Tibial artery (tissue), 4 donors: Measurements from ENCODE around the gene PLA2G4C.
"Not testable (repeated sequence)": the region's sequence is repeated elsewhere in the genome, so short reads cannot be mapped to it uniquely, and the experiment has no call there.

ENCODE experiments used
- DNase-seq, 2 donors: peaks; one replicate each; pipeline ENCODE4 v3.0.0-alpha.2; 2019
- H3K27ac ChIP-seq, 2 donors: fragments of 200-600 bp; sonication (generic) in 1 of 2; 1 replicate in 1 of 2; 2 replicates in 1 of 2; pipeline ENCODE4 v1.5.1; 2018 to 2019; ENCODE audit warnings: mild to moderate bottlenecking in 1 of 2
- H3K27me3 ChIP-seq, 2 donors: fragments of 200-600 bp; sonication (generic) in 1 of 2; one replicate each; pipeline versions ENCODE4 v1.5.1 to v1.6.0; 2016 to 2019
- H3K36me3 ChIP-seq, 3 donors: fragments of 200-600 bp; sonication (generic) in 2 of 3; one replicate each; pipeline ENCODE4 v1.5.1; 2016 to 2019; ENCODE audit warnings: mild to moderate bottlenecking in 2 of 3
- H3K4me1 ChIP-seq, 4 donors: fragments of 200-600 bp; sonication (generic) in 2 of 4; 1 replicate in 3 of 4; 2 replicates in 1 of 4; pipeline ENCODE4 v1.5.1; 2016 to 2019
- H3K4me3 ChIP-seq, 2 donors: fragments of 200-600 bp; sonication (generic) in 1 of 2; 1 replicate in 1 of 2; 2 replicates in 1 of 2; pipeline ENCODE4 v1.5.1; 2018 to 2019; ENCODE audit warnings: mild to moderate bottlenecking in 2 of 2
- H3K9me3 ChIP-seq, 3 donors: fragments of 200-600 bp; sonication (generic) in 1 of 3; one replicate each; pipeline ENCODE4 v1.5.1; 2016 to 2019
- CTCF ChIP-seq, 2 experiments: fragments of 200-600 bp in 1 of 2; fragments of 450-650 bp in 1 of 2; IDR thresholded peaks; one replicate each; pipeline ENCODE4 v1.5.1; 2017 to 2019; ENCODE audit warnings: antibody characterized with exemption in 2 of 2, mild to moderate bottlenecking in 1 of 2, moderate library complexity in 1 of 2
- intact Hi-C: fragments of 100-400 bp; cut with DNase I; formaldehyde crosslinking; loops from one replicate; pipeline ENCODE4 v1.15.0; 2023; ENCODE audit warnings: low total_unique reads

Gene PLA2G4C

DNA sequence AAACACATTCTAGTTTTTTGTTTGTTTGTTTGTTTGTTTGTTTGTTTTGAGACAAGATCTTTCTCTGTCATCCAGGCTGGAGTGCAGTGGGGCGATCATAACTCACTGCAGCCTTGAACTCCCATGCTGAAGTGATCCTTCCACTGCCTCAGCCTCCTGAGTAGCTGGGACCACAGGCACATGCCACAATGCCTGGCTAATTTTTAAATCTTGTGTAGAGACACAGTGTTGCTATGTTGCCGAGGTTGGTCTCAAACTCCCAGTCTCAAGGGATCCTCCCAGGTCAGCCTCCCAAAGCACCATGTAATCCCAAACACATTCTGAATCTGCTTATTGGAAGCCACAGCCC is 15.8 kb downstream of the PLA2G4C start:
- peaks cover 35 to 62% (median 60%) of the 10 kb centered on the region in 3 donors for H3K36me3 ChIP-seq
- no peak for DNase-seq
- H3K4me3 ChIP-seq = no peak overlapping the region
- intact Hi-C loops = no loop called here
- H3K9me3 ChIP-seq = peaks cover 0 to 7% (median 0%) of the 10 kb centered on the region in 3 donors
- H3K27me3 ChIP-seq = no peaks in the 10 kb centered on the region
- H3K27ac ChIP-seq = no peak overlapping the region
- H3K4me1 ChIP-seq = no peaks in the 10 kb centered on the region
- TF ChIP-seq CTCF (IDR thresholded peaks at IDR 0.05) = no peak

DNA sequence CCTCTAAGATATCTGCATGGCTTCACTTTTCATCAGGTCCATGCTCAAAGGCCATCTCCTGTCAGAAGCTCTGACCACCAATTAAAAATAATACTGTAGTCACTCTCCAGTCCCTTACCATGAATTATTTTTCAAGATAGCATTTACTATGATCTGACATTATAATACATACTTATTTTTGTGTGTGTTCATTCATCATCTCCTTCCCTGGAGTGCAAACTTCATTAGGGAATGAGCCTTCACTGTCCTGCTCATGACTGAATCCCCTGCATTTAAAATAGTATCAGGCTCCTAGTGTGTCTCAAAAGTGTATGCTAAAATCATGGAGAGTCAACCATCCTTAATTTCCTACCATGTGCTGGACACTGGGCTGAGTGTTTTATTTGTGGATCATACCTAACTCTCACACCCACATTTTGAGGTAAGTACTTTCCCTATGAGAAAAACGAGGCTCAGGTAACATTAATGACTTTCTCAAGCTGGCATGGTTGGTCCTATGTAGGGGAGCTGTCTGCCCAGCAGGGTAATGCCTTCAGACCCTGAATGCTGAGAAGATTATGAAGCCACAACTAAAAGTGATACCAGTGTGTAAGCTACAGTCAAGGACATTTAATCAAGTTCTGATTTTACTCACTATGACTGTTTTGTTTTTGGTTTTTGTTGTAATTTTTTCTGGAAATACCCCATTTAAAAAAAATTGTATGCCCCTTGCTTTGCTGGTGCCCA is 16.3 kb downstream of the PLA2G4C start:
- Histone ChIP-seq H3K4me3 (no peak overlapping the region), H3K9me3 (peaks cover 0 to 7% (median 0%) of the 10 kb centered on the region in 3 donors)
- intact Hi-C loops = no loop called here

DNA sequence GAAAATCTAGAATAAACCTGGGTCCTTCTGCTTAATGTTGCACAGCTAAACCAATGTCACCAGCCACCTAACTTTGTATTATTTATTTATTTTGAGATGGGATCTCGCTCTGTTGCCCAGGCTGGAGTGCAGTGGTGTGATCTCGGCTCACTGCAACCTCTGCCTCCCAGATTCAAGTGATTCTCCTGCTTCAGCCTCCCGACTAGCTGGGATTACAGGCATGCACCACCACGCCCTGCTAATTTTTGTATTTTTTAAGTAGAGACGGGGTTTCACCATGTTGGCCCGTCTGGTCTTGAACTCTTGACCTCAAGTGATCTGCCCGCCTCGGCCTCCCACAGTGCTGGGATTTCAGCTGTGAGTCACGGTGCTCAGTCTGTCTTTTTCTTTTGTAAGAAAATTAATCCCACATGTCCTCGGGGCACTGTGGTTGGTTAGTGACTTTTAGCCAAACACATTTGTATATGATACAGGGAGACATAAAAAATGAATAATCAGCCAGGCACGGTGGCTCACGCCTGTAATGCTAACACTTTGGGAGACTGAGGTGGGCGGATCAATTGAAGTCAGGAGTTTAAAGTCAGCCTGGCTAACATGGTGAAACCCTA is 19.4 kb downstream of the PLA2G4C start:
- H3K4me1 ChIP-seq, H3K27ac ChIP-seq, H3K27me3 ChIP-seq, DNase-seq, H3K4me3 ChIP-seq, intact Hi-C loops, H3K9me3 ChIP-seq: not testable (repeated sequence)
- peaks cover 24 to 40% (median 36%) of the 10 kb centered on the region in 3 donors for H3K36me3 ChIP-seq

More for the DNA sequence above, 16.3 kb downstream of the PLA2G4C start:
- peaks cover 29 to 57% (median 54%) of the 10 kb centered on the region in 3 donors for H3K36me3 ChIP-seq
- H3K27me3 ChIP-seq = no peaks in the 10 kb centered on the region
- no peak for TF ChIP-seq CTCF (IDR thresholded peaks at IDR 0.05)
- H3K4me1 ChIP-seq = no peaks in the 10 kb centered on the region
- no peak overlapping the region for H3K27ac ChIP-seq
- no peak for DNase-seq

DNA sequence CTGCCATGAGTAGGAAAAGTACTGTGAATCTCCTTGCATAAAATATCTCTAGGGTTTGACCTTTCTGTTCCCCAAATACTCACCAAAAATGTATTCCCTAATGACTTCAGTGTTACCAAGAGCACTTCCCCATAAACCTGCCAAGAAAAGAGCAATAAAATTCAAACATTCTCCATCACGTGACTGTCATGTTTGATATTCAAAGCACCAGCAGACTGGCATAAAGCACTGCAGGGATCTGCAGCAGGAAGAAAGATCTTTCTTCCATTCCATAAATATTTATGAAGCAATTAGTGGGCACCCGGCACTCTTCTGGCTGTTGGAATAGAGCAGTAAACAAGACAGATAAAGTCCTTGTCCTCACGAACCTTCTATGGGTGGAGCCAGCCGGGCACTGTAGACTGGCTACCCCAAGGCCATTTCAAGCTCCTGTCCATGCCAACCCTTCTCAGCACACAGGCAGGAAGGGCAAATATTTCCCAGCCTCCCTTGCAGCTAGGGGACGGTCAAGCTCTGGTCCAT is 20.3 kb downstream of the PLA2G4C start:
- intact Hi-C loops = no loop called here
- no peak overlapping the region for H3K4me3 ChIP-seq
- no peaks in the 10 kb centered on the region for H3K27me3 ChIP-seq
- H3K9me3 ChIP-seq = peaks cover 0 to 7% (median 0%) of the 10 kb centered on the region in 3 donors
- H3K4me1 ChIP-seq = no peaks in the 10 kb centered on the region
- peaks cover 24 to 31% (median 27%) of the 10 kb centered on the region in 3 donors for H3K36me3 ChIP-seq
- H3K27ac ChIP-seq = no peak overlapping the region
- no peak for TF ChIP-seq CTCF (IDR thresholded peaks at IDR 0.05)
- no peak for DNase-seq

DNA sequence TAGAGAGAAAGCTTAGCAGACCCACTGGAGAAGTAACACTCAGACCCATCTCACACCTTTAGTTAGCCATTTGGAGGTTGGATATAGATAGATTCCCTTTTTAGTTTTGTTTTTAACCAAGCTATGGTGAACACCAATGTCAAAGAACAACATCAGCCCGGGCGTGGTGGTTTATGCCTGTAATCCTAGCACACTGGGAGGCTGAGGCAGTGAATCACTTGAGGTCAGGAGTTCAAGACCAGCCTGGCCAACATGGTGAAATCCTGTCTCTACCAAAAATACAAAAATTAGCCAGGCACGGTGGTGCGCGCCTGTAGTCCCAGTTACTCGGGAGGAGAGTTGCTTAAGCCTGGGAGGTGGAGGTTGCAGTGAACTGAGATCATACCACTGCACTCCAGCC is 21.6 kb downstream of the PLA2G4C start:
- H3K4me3 ChIP-seq, intact Hi-C loops, H3K4me1 ChIP-seq, H3K27me3 ChIP-seq, DNase-seq, H3K27ac ChIP-seq, H3K9me3 ChIP-seq: not testable (repeated sequence)
- peaks cover 12 to 17% (median 13%) of the 10 kb centered on the region in 3 donors for H3K36me3 ChIP-seq

DNA sequence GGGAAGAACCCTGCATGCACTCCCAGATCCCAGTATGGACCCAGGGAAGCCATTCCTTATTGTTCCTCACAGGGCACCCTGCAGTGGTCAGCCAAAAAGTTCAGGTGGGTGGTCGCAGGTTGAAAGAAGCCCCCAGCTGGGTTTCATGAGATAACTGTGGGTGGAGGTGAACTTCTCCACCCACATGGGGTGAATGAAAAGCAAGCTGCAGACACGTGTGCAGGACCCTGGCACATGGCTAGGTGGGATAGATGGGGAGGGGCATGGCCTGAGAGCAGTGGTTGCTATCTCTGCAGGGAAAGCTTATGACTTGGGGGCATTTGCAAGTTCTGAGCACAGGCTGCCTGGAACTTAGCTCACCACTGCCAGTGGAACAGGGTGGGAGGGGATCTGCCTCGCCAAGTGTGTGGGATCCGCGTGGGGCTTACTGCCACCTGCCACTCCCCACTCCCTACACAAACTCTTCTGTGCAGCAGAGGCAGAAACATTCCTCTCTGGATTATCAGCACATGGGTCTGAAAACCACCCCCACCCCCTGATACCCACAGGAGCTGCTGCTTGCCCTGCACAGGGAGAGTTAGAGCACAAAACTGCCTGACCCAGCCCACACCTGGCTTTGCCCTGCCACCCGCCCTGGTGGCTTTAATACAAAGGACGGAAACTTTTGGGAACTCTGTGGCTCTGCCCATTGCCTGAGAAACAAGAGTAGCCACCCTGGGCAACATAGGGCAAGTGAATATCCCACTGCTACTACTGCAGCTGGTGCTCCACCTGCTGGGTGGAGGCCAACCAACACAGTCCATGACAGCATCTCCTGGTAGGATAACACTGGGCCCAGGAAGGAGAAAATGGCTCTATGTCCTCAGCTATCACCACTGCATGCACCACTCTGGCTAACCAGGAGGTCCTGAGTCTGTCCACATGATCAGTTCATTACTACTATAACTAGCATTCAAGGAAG is 24.4 kb downstream of the PLA2G4C start:
- TF ChIP-seq CTCF (IDR thresholded peaks at IDR 0.05) = no peak
- no peak overlapping the region for H3K27ac ChIP-seq
- no peak for DNase-seq

More for the DNA sequence above, 24.4 kb downstream of the PLA2G4C start:
- Histone ChIP-seq H3K4me3 (no peak overlapping the region), H3K27me3 (no peaks in the 10 kb centered on the region), H3K9me3 (no peaks in the 10 kb centered on the region), H3K4me1 (no peaks in the 10 kb centered on the region), H3K36me3 (peaks cover 0 to 3% (median 0%) of the 10 kb centered on the region in 3 donors)
- intact Hi-C loops = no loop called here
